ENCODE results near the gene ITGAL. TPM values are rescaled to one million over a fixed set of nuclear protein-coding genes. Genes with fewer than 3 reads are reported as not detected.

Gene ITGAL
- total RNA-seq, 1 experiment from 2014 or later, result not detected

- H4K20me1 ChIP-seq (ENCODE audit: control insufficient read depth, insufficient read depth, insufficient read length), result no peaks in the 10 kb centered on the region
- no peak overlapping the region for H4K91ac ChIP-seq (ENCODE audit: insufficient read length, low read depth, low read length)
- no peaks in the 10 kb centered on the region for H3K27me3 ChIP-seq (ENCODE audit: insufficient read depth, low read length)
- no peaks in the 10 kb centered on the region for H3K23me2 ChIP-seq (ENCODE audit: insufficient read length, low read depth, low read length, poor library complexity, severe bottlenecking)
- no peaks in the 10 kb centered on the region for H3K4me1 Mint-ChIP-seq
- no peaks in the 10 kb centered on the region; a peak in 1 of 5 replicates for H3K9me3 Mint-ChIP-seq
- no peak overlapping the region for H3K18ac ChIP-seq (ENCODE audit: insufficient read length, low read depth, low read length)
- no peaks in the 10 kb centered on the region for H3K4me1 ChIP-seq (ENCODE audit: insufficient read depth, low read length)
- no peak overlapping the region for H3K27ac ChIP-seq (ENCODE audit: insufficient read length, low read depth, low read length)
- H3K79me1 ChIP-seq (ENCODE audit: insufficient read depth, low read depth, low read length, poor library complexity, severe bottlenecking), result no peaks in the 10 kb centered on the region
- DNase-seq, result no peak
- H2BK5ac ChIP-seq (ENCODE audit: insufficient read length, low read length), result no peak overlapping the region
- peaks cover 30% of the 10 kb centered on the region for H3K27me3 Mint-ChIP-seq (ENCODE audit: low read depth)
- no peak overlapping the region for H3K14ac ChIP-seq (ENCODE audit: insufficient read depth, low read length)
- H3K4ac ChIP-seq (ENCODE audit: low read depth, low read length), result no peak overlapping the region
- H2BK20ac ChIP-seq (ENCODE audit: low read depth, low read length, poor library complexity, severe bottlenecking), result no peak overlapping the region
- no peak overlapping the region for H3K23ac ChIP-seq (ENCODE audit: insufficient read length, low read depth, low read length)
- no peak overlapping the region for H2AFZ ChIP-seq (ENCODE audit: low read length)
- H3K27ac Mint-ChIP-seq, result no peak overlapping the region
- no peak overlapping the region for H4K5ac ChIP-seq (ENCODE audit: insufficient read length, low read depth, low read length)
- H3K4me3 Mint-ChIP-seq, result no peak overlapping the region
- no peaks in the 10 kb centered on the region for H3K79me2 ChIP-seq (ENCODE audit: insufficient read depth, low read length)
- H3K56ac ChIP-seq (ENCODE audit: insufficient read length, low read depth, low read length), result no peak overlapping the region
- no peak overlapping the region for H2BK120ac ChIP-seq (ENCODE audit: low read depth, low read length, poor library complexity, severe bottlenecking)
- no peak overlapping the region for H3K4me2 ChIP-seq (ENCODE audit: insufficient read depth, insufficient read length, low read length)
- no peak overlapping the region for H2BK12ac ChIP-seq (ENCODE audit: insufficient read length, low read depth, low read length)
- no peak overlapping the region for H4K8ac ChIP-seq (replicated peaks; ENCODE audit: insufficient read length, low read depth, low read length)
- no peak overlapping the region for H3T11ph ChIP-seq (ENCODE audit: low read length)
- H3K9ac ChIP-seq (ENCODE audit: extremely low read depth, insufficient read length, low read length), result no peak overlapping the region
- TF ChIP-seq, protein P1, sequence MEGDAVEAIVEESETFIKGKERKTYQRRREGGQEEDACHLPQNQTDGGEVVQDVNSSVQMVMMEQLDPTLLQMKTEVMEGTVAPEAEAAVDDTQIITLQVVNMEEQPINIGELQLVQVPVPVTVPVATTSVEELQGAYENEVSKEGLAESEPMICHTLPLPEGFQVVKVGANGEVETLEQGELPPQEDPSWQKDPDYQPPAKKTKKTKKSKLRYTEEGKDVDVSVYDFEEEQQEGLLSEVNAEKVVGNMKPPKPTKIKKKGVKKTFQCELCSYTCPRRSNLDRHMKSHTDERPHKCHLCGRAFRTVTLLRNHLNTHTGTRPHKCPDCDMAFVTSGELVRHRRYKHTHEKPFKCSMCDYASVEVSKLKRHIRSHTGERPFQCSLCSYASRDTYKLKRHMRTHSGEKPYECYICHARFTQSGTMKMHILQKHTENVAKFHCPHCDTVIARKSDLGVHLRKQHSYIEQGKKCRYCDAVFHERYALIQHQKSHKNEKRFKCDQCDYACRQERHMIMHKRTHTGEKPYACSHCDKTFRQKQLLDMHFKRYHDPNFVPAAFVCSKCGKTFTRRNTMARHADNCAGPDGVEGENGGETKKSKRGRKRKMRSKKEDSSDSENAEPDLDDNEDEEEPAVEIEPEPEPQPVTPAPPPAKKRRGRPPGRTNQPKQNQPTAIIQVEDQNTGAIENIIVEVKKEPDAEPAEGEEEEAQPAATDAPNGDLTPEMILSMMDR (conservative IDR thresholded peaks at IDR 0.05), result no peak
- H3K36me3 Mint-ChIP-seq (ENCODE audit: insufficient read depth in 1 of 3, low read depth in 3 of 3), result no peaks in the 10 kb centered on the region
- no peak overlapping the region for H2AK5ac ChIP-seq (ENCODE audit: insufficient read length, low read length)
- no CpG with 5 or more reads among the region's 5 CpGs for WGBS (ENCODE audit: extremely low coverage, insufficient read length, low lambda C conversion rate)
- no peak overlapping the region for H2BK15ac ChIP-seq (ENCODE audit: low read depth, low read length)
- no peaks in the 10 kb centered on the region for H3K9me3 ChIP-seq (ENCODE audit: control insufficient read depth, low read depth, low read length)
Observed at GRCh38 chr16:30481381-30481780, 8.8 kb downstream of the ITGAL start.

Data from H9 (cell line).